TTC549 (cell line): Measurements from ENCODE around the gene CEACAM7.
"Not testable (repeated sequence)": the region's sequence is repeated elsewhere in the genome, so short reads cannot be mapped to it uniquely, and the experiment has no call there.

Experiments used
- FAIRE-seq: peaks from 2 replicates; lab custom pipeline; 2012; peaks lifted over from hg19 to GRCh38; lab: Jason Lieb, UNC

The CEACAM7 gene

GRCh38 chr19:41688098-41688497 is at the start of gene CEACAM7:
CEACAM7 (minus strand) TSS chr19:41688270; CDS start chr19:41688165, 105 bp downstream.
- FAIRE-seq, result no peak

GRCh38 chr19:41735071-41735600 is 47.1 kb upstream of the CEACAM7 start:
- FAIRE-seq, result no peak

GRCh38 chr19:41734585-41734984 is 46.5 kb upstream of the CEACAM7 start:
- FAIRE-seq, result no peak

DNA sequence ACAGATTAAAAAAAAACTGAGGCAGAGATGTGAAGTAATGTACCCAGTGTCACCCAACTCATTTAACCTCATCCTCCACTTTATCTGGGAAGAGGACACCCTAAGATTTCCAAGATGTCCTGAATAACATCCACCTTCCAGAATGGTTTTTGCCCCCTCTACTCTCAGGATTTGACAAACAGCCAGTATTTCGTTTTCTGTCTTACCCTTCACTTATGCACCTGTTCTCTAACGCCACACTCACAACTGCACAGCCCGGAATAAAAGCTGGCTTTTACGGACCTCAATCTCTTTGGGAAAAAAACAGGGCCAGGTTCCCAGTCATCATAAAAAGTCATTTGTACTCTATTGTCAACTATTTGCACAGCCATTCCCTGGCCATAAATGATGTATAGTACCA is 46.1 kb upstream of the CEACAM7 start:
- no peak for FAIRE-seq

GRCh38 chr19:41726493-41726892 is 38.4 kb upstream of the CEACAM7 start:
- FAIRE-seq, result no peak

GRCh38 chr19:41720103-41720502 is 32.0 kb upstream of the CEACAM7 start:
- FAIRE-seq, result no peak

DNA sequence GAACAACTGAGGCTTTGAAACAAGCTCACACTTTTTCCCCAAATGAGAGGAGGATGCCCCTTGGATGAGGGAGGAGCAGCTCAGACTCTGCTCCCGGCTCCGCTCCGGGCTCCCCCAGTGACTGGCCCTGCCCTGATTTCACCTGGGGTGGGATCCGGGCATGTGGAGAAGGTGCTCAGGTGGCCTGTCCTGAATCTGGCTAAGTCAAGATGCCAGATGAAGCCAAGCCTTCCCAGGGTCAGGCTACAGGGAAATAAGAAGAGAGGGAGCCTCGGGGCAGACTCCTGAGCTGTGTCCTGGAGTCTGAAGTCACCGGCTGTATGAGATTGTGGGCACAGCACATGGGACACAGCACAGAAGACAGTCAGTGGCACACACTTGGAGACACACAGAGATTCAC is 30.7 kb upstream of the CEACAM7 start:
- no peak for FAIRE-seq

DNA sequence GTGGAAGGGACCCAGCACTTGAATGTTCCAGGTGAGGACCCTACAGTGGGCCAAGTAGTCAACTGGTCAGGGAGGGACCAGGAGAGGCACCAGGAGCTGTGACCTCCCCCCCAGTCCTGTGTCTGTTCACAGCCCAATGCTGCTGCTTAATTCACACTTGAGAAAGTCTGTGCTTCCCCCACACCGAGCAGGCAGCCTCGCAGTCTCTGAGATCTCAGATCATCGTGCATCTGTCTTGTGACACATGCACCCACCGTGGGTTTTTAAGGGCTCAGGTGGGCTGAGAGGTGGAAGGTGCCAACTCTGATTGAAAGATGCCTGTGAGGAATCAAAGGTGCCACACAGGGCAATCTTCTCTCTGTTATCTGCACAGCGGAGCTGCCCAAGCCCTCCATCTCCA is 26.5 kb upstream of the CEACAM7 start:
- FAIRE-seq, result no peak

DNA sequence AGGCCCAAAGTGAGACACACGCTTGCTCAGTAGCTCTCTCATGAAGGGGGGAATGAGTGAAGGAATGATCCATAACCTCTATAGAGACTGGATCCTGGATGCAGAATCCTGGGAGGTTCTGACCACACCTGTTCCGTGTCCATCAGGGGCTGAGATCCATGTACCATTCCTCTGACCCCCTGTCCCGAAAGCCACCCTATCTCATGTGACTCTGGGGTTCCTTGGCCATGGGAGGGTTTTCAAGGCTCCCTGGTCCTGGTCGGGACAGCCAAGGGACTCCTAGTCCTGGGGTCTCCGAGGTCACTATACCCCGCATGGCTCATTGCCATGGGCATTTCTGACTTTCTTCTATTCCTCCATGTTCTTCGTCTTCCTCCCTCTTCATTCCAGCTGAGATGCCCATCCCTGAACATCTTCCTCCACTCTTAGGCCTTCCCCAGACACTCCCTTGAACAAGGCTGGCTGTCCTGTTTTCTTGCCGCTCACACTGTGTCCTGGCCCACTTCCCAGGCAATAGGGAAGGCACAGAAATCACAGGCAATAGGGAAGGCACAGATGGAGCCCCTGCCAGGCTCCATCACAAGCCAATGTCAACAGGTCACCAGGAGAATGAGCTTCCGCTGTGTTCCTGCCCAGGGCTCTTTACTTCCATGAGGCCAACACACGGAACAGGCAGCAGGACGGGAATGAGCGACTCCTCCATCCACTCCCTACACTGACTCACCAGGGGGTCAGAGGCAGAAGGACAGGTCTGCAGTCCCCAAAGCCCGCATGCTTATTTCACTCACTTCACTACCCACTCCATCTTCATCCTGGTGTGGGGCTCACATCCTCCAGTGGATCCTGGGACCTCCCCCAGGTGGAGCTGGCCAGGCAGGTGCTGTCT is 23.5 kb upstream of the CEACAM7 start:
- FAIRE-seq, result no peak

- no peak for FAIRE-seq
Observed at GRCh38 chr19:41709951-41710645, 22.0 kb upstream of the CEACAM7 start.

DNA sequence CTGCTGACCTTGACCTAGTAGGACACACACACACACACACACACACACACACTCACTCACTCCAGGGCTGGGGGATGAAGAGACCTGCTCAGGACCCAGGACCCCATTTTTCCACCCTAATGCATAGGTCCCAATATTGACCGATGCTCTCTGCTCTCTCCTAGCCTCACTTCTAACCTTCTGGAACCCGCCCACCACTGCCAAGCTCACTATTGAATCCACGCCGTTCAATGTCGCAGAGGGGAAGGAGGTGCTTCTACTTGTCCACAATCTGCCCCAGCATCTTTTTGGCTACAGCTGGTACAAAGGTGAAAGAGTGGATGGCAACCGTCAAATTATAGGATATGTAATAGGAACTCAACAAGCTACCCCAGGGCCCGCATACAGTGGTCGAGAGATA is 21.4 kb upstream of the CEACAM7 start:
- FAIRE-seq, result not testable (repeated sequence)

- FAIRE-seq, result no peak
Observed at GRCh38 chr19:41708481-41708880, 20.4 kb upstream of the CEACAM7 start, which contains the start of gene CEACAM5. CEACAM5 (plus strand) TSS chr19:41708626; CDS start chr19:41708732, 106 bp downstream.

GRCh38 chr19:41707871-41708371 is 19.9 kb upstream of the CEACAM7 start:
- no peak for FAIRE-seq

DNA sequence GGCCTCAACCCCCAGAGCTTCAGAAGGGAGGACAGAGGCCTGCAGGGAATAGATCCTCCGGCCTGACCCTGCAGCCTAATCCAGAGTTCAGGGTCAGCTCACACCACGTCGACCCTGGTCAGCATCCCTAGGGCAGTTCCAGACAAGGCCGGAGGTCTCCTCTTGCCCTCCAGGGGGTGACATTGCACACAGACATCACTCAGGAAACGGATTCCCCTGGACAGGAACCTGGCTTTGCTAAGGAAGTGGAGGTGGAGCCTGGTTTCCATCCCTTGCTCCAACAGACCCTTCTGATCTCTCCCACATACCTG is 19.4 kb upstream of the CEACAM7 start:
- FAIRE-seq, result no peak

DNA sequence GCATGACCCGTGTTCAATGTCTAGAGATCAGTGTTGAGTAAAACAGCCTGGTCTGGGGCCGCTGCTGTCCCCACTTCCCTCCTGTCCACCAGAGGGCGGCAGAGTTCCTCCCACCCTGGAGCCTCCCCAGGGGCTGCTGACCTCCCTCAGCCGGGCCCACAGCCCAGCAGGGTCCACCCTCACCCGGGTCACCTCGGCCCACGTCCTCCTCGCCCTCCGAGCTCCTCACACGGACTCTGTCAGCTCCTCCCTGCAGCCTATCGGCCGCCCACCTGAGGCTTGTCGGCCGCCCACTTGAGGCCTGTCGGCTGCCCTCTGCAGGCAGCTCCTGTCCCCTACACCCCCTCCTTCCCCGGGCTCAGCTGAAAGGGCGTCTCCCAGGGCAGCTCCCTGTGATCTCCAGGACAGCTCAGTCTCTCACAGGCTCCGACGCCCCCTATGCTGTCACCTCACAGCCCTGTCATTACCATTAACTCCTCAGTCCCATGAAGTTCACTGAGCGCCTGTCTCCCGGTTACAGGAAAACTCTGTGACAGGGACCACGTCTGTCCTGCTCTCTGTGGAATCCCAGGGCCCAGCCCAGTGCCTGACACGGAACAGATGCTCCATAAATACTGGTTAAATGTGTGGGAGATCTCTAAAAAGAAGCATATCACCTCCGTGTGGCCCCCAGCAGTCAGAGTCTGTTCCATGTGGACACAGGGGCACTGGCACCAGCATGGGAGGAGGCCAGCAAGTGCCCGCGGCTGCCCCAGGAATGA is 18.9 kb upstream of the CEACAM7 start:
- FAIRE-seq, result no peak

DNA sequence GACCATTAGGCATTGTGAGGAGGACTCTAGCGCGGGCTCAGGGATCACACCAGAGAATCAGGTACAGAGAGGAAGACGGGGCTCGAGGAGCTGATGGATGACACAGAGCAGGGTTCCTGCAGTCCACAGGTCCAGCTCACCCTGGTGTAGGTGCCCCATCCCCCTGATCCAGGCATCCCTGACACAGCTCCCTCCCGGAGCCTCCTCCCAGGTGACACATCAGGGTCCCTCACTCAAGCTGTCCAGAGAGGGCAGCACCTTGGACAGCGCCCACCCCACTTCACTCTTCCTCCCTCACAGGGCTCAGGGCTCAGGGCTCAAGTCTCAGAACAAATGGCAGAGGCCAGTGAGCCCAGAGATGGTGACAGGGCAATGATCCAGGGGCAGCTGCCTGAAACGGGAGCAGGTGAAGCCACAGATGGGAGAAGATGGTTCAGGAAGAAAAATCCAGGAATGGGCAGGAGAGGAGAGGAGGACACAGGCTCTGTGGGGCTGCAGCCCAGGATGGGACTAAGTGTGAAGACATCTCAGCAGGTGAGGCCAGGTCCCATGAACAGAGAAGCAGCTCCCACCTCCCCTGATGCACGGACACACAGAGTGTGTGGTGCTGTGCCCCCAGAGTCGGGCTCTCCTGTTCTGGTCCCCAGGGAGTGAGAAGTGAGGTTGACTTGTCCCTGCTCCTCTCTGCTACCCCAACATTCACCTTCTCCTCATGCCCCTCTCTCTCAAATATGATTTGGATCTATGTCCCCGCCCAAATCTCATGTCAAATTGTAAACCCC is 17.5 kb upstream of the CEACAM7 start:
- no peak for FAIRE-seq

DNA sequence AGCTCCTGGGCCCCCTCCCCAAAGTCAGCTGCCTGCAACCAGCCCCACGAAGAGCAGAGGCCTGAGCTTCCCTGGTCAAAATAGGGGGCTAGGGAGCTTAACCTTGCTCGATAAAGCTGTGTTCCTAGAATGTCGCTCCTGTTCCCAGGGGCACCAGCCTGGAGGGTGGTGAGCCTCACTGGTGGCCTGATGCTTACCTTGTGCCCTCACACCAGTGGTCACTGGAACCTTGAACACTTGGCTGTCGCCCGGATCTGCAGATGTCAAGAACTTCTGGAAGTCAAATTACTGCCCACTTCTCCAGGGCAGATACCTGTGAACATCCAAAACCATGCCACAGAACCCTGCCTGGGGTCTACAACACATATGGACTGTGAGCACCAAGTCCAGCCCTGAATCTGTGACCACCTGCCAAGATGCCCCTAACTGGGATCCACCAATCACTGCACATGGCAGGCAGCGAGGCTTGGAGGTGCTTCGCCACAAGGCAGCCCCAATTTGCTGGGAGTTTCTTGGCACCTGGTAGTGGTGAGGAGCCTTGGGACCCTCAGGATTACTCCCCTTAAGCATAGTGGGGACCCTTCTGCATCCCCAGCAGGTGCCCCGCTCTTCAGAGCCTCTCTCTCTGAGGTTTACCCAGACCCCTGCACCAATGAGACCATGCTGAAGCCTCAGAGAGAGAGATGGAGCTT is 15.7 kb upstream of the CEACAM7 start:
- no peak for FAIRE-seq

DNA sequence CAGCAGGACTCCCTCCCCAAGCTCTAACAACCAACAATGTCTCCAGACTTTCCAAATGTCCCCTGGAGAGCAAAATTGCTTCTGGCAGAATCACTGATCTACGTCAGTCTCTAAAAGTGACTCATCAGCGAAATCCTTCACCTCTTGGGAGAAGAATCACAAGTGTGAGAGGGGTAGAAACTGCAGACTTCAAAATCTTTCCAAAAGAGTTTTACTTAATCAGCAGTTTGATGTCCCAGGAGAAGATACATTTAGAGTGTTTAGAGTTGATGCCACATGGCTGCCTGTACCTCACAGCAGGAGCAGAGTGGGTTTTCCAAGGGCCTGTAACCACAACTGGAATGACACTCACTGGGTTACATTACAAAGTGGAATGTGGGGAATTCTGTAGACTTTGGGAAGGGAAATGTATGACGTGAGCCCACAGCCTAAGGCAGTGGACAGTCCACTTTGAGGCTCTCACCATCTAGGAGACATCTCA is 14.1 kb upstream of the CEACAM7 start:
- no peak for FAIRE-seq

DNA sequence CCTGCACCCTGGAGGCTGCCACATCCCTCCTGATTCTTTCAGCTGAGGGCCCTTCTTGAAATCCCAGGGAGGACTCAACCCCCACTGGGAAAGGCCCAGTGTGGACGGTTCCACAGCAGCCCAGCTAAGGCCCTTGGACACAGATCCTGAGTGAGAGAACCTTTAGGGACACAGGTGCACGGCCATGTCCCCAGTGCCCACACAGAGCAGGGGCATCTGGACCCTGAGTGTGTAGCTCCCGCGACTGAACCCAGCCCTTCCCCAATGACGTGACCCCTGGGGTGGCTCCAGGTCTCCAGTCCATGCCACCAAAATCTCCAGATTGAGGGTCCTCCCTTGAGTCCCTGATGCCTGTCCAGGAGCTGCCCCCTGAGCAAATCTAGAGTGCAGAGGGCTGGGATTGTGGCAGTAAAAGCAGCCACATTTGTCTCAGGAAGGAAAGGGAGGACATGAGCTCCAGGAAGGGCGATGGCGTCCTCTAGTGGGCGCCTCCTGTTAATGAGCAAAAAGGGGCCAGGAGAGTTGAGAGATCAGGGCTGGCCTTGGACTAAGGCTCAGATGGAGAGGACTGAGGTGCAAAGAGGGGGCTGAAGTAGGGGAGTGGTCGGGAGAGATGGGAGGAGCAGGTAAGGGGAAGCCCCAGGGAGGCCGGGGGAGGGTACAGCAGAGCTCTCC is 13.5 kb upstream of the CEACAM7 start:
- FAIRE-seq, result no peak
